ENCODE measurements around the gene PHKG2.

- TF ChIP-seq, protein P1, sequence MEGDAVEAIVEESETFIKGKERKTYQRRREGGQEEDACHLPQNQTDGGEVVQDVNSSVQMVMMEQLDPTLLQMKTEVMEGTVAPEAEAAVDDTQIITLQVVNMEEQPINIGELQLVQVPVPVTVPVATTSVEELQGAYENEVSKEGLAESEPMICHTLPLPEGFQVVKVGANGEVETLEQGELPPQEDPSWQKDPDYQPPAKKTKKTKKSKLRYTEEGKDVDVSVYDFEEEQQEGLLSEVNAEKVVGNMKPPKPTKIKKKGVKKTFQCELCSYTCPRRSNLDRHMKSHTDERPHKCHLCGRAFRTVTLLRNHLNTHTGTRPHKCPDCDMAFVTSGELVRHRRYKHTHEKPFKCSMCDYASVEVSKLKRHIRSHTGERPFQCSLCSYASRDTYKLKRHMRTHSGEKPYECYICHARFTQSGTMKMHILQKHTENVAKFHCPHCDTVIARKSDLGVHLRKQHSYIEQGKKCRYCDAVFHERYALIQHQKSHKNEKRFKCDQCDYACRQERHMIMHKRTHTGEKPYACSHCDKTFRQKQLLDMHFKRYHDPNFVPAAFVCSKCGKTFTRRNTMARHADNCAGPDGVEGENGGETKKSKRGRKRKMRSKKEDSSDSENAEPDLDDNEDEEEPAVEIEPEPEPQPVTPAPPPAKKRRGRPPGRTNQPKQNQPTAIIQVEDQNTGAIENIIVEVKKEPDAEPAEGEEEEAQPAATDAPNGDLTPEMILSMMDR (IDR thresholded peaks at IDR 0.05; ENCODE audit: low read depth, low read length), result no peak
- TF ChIP-seq MAX (IDR thresholded peaks at IDR 0.05; ENCODE audit: low read depth, low read length), result no peak
- TF ChIP-seq POLR2A (IDR thresholded peaks at IDR 0.05; ENCODE audit: extremely low read depth, insufficient read length), result no peak
- TF ChIP-seq MYC (IDR thresholded peaks at IDR 0.05; ENCODE audit: low read depth, low read length), result no peak
Observed at GRCh38 chr16:30720694-30721093, 27.5 kb upstream of the PHKG2 start.

Data from NB4 (cell line).